Measurements from ENCODE around the gene AMDHD2. TPM values are rescaled to one million over a fixed set of nuclear protein-coding genes. Genes with fewer than 3 reads are reported as not detected.
"Not testable (repeated sequence)": the region's sequence is repeated elsewhere in the genome, so short reads cannot be mapped to it uniquely, and the experiment has no call there.

The AMDHD2 gene
- polyA plus RNA-seq, 3 donors, result 14.6 to 29.5 (median 29.5) TPM

- WGBS, 3 donors, result 96 to 97% (median 96%) methylated on average over 20 to 24 of the region's 24 CpGs
- H3K27ac ChIP-seq (ENCODE audit: low read depth, low read length), result no peak overlapping the region
These were observed 7.6 kb downstream of the AMDHD2 start for GRCh38 chr16:2527784-2528100.

- WGBS, 3 donors, result 91 to 94% (median 93%) methylated on average over 35 to 36 of the region's 36 CpGs
- no peak overlapping the region for H3K27ac ChIP-seq (ENCODE audit: low read depth, low read length)
These were observed 8.2 kb downstream of the AMDHD2 start for GRCh38 chr16:2528161-2529060.

- 86 to 91% (median 90%) methylated on average over 30 to 32 of the region's 32 CpGs for WGBS, 3 donors
- H3K27ac ChIP-seq (ENCODE audit: low read depth, low read length), result no peak overlapping the region
These were observed 9.1 kb downstream of the AMDHD2 start for GRCh38 chr16:2529061-2529931.

- H3K27ac ChIP-seq (ENCODE audit: low read depth, low read length), result no peak overlapping the region
- 86 to 91% (median 88%) methylated on average over 15 of the region's 15 CpGs for WGBS, 3 donors
These were observed 9.9 kb downstream of the AMDHD2 start for GRCh38 chr16:2529961-2530628.

GRCh38 chr16:2530629-2531318, 10.6 kb downstream of the AMDHD2 start:
- H3K27ac ChIP-seq (ENCODE audit: low read depth, low read length), result no peak overlapping the region
- 82 to 90% (median 88%) methylated on average over 14 of the region's 14 CpGs for WGBS, 3 donors

GRCh38 chr16:2531371-2531695, 11.2 kb downstream of the AMDHD2 start, which contains the start of gene CEMP1:
Gene CEMP1, minus strand, starts transcription at chr16:2531408. Its CDS starts 335 bp downstream, at chr16:2531073.
- peak within 1 kb of the TSS; percentile 93 for H3K27ac ChIP-seq (ENCODE audit: low read depth, low read length)
- WGBS, 3 donors, result 12 to 14% (median 12%) methylated on average over 11 of the region's 11 CpGs

- H3K27ac ChIP-seq (ENCODE audit: low read depth, low read length), result peak overlapping the region; percentile 93
- 0 to 1% (median 1%) methylated on average over 60 to 84 of the region's 84 CpGs for WGBS, 3 donors
These were observed 11.7 kb downstream of the AMDHD2 start for GRCh38 chr16:2531696-2532493.

GRCh38 chr16:2532494-2533141, 12.4 kb downstream of the AMDHD2 start:
- WGBS, 3 donors, result 0 to 3% (median 2%) methylated on average over 37 of the region's 37 CpGs
- H3K27ac ChIP-seq (ENCODE audit: low read depth, low read length), result peak overlapping the region; percentile 93

- 25 to 40% (median 39%) methylated on average over 12 to 16 of the region's 16 CpGs for WGBS, 3 donors
- H3K27ac ChIP-seq (ENCODE audit: low read depth, low read length), result peak overlapping the region; percentile 93
These were observed 13.1 kb downstream of the AMDHD2 start for GRCh38 chr16:2533142-2533755.

GRCh38 chr16:2533912-2534311, 13.7 kb downstream of the AMDHD2 start:
- no peak overlapping the region for H3K27ac ChIP-seq (ENCODE audit: low read depth, low read length)
- WGBS, 3 donors, result 83 to 90% (median 90%) methylated on average over 11 of the region's 11 CpGs

- H3K27ac ChIP-seq (ENCODE audit: low read depth, low read length), result not testable (repeated sequence)
- 86 to 90% (median 88%) methylated on average over 5 of the region's 5 CpGs for WGBS, 3 donors
These were observed 14.2 kb downstream of the AMDHD2 start for GRCh38 chr16:2534335-2534734.

GRCh38 chr16:2535625-2536013, 15.4 kb downstream of the AMDHD2 start:
- no peak overlapping the region for H3K27ac ChIP-seq (ENCODE audit: low read depth, low read length)
- WGBS, 3 donors, result 60 to 84% (median 73%) methylated on average over 9 of the region's 9 CpGs

- 0 to 1% (median 1%) methylated on average over 89 to 121 of the region's 126 CpGs for WGBS, 3 donors
- peak within 1 kb of the TSS; percentile 48 for H3K27ac ChIP-seq (ENCODE audit: low read depth, low read length)
These were observed 17.5 kb downstream of the AMDHD2 start, which contains the start of gene PDPK1 for GRCh38 chr16:2537451-2538379. Gene PDPK1, plus strand, starts transcription at chr16:2538021. Its CDS starts 92 bp downstream, at chr16:2538113.

GRCh38 chr16:2539192-2539844, 19.1 kb downstream of the AMDHD2 start:
- 73 to 80% (median 78%) methylated on average over 24 of the region's 24 CpGs for WGBS, 3 donors
- not testable (repeated sequence) for H3K27ac ChIP-seq (ENCODE audit: low read depth, low read length)

- H3K27ac ChIP-seq (ENCODE audit: low read depth, low read length), result not testable (repeated sequence)
- 38 to 54% (median 49%) methylated on average over 14 of the region's 14 CpGs for WGBS, 3 donors
These were observed 19.8 kb downstream of the AMDHD2 start for GRCh38 chr16:2539845-2540458.
